HepG2 (cell line): Measurements from ENCODE around the gene TFDP2. TPM values are rescaled to one million over a fixed set of nuclear protein-coding genes. Genes with fewer than 3 reads are reported as not detected.
"Not testable (repeated sequence)": the region's sequence is repeated elsewhere in the genome, so short reads cannot be mapped to it uniquely, and the experiment has no call there.

Experiments used
- ATAC-seq: fragments of 200-7000 bp; cut with Tn5 transposase; 3 replicates; pipeline ENCODE4 v1.9.1; 2020; ENCODE audit warnings: mild to moderate bottlenecking, moderate library complexity
- BruUV-seq: library from RNA; stranded (reverse); fragments of 400-500 nt; replicated peaks from 2 replicates; lab custom pipeline; 2021; lab: Mats Ljungman, UMichigan
- CTCF ChIA-PET: fragments of 300-600 bp; formaldehyde crosslinking; extraction: SDS; loops from one replicate; lab custom pipeline; 2021; ENCODE audit warnings: low total read pairs, inconsistent platforms, low intra/inter-chr PET ratio; lab: Yijun Ruan, JAX
- POLR2A ChIA-PET: fragments of 350-600 bp; sonication (Branson Sonifier 250); formaldehyde crosslinking; loops from one replicate; lab custom pipeline; 2020; ENCODE audit warnings: antibody characterized with exemption, inconsistent platforms; lab: Yijun Ruan, JAX
- DNase-seq: peaks from one replicate; pipeline ENCODE4 v3.0.0-alpha.2; 2015; ENCODE audit warnings: low spot score
- FAIRE-seq: peaks from 3 replicates; lab custom pipeline; 2011; peaks lifted over from hg19 to GRCh38; lab: Jason Lieb, UNC
- H2AFZ ChIP-seq: one replicate; pipeline ENCODE4 v1.6.1; 2011; ENCODE audit warnings: low read length, inconsistent platforms
- H3K27ac ChIP-seq: fragments of 300-600 bp; 3 replicates; pipeline ENCODE4 v1.8.0; 2011; ENCODE audit warnings: mixed run types, mild to moderate bottlenecking, mixed read lengths, low read length, inconsistent platforms; ENCODE audit not compliant: insufficient read depth; ENCODE audit errors: extremely low read length
- H3K27me3 ChIP-seq, 2 experiments: fragments of 200-600 bp in 1 of 2; 2 replicates in 1 of 2; 3 replicates in 1 of 2; pipeline versions ENCODE4 v1.6.0 to v1.8.0; 2011; ENCODE audit warnings: low read length in 2 of 2, mild to moderate bottlenecking in 2 of 2, moderate library complexity in 2 of 2, inconsistent platforms in 1 of 2; ENCODE audit not compliant: insufficient read depth in 2 of 2, control insufficient read depth in 1 of 2
- H3K36me3 ChIP-seq, 2 experiments: fragments of 200-600 bp in 1 of 2; replicated peaks in 1 of 2; 2 replicates in 1 of 2; 3 replicates in 1 of 2; pipeline versions ENCODE4 v1.5.1 to v1.8.0; 2011; ENCODE audit warnings: low read length in 2 of 2, inconsistent platforms in 1 of 2; ENCODE audit not compliant: insufficient read depth in 2 of 2, control insufficient read depth in 1 of 2
- H3K4me1 ChIP-seq: 2 replicates; pipeline ENCODE4 v1.5.1; 2012; ENCODE audit warnings: low read length, inconsistent platforms; ENCODE audit not compliant: insufficient read depth
- H3K4me2 ChIP-seq: 2 replicates; pipeline ENCODE4 v1.6.0; 2011; ENCODE audit warnings: low read depth, low read length, inconsistent platforms
- H3K4me3 ChIP-seq, 3 experiments: fragments of 200-600 bp in 1 of 3; sonication (generic), shearing (Covaris generic) in 1 of 3; replicated peaks in 1 of 3; 2 replicates each; pipeline ENCODE4 v1.5.1; 2011 to 2016; ENCODE audit warnings: low read length in 3 of 3, inconsistent platforms in 2 of 3, low read depth in 2 of 3, mild to moderate bottlenecking in 2 of 3, control low read depth in 1 of 3, mixed read lengths in 1 of 3; ENCODE audit not compliant: insufficient read depth in 1 of 3
- H3K79me2 ChIP-seq: one replicate; pipeline ENCODE4 v1.6.1; 2011; ENCODE audit warnings: low read length, inconsistent platforms; ENCODE audit not compliant: insufficient read depth
- H3K9ac ChIP-seq: 2 replicates; pipeline ENCODE4 v1.6.0; 2011; ENCODE audit warnings: mild to moderate bottlenecking, low read depth, low read length, inconsistent platforms; ENCODE audit not compliant: insufficient read depth
- H3K9me3 ChIP-seq: 2 replicates; pipeline ENCODE4 v1.5.1; 2012; ENCODE audit warnings: mild to moderate bottlenecking, low read length
- H4K20me1 ChIP-seq: 2 replicates; pipeline ENCODE4 v1.6.0; 2011; ENCODE audit warnings: inconsistent platforms, mild to moderate bottlenecking, low read length, moderate library complexity; ENCODE audit not compliant: insufficient read depth
- ARHGAP35 ChIP-seq: sonication (generic); formaldehyde crosslinking; IDR thresholded peaks from 2 replicates; pipeline ENCODE4 v1.9.0; 2022; ENCODE audit warnings: mild to moderate bottlenecking, inconsistent platforms, moderate library complexity, missing genetic modification reagents, borderline replicate concordance
- HES4 ChIP-seq: sonication (generic); formaldehyde crosslinking; IDR thresholded peaks from 2 replicates; pipeline ENCODE4 v1.9.0; 2021; ENCODE audit warnings: mild to moderate bottlenecking, missing genetic modification reagents, borderline replicate concordance
- NFATC3 ChIP-seq: sonication (generic); formaldehyde crosslinking; IDR thresholded peaks from 2 replicates; pipeline ENCODE4 v1.5.1; 2020; ENCODE audit warnings: mild to moderate bottlenecking, missing genetic modification reagents
- YEATS4 ChIP-seq: sonication (generic); formaldehyde crosslinking; IDR thresholded peaks from 2 replicates; pipeline ENCODE4 v1.4.0; 2020; ENCODE audit warnings: missing genetic modification reagents, borderline replicate concordance
- ZFAT ChIP-seq: sonication (generic); formaldehyde crosslinking; conservative IDR thresholded peaks from 2 replicates; pipeline ENCODE4 v1.8.1; 2023; ENCODE audit warnings: missing genetic modification reagents, inconsistent platforms
- ZNF709 ChIP-seq: sonication (generic); formaldehyde crosslinking; IDR thresholded peaks from 2 replicates; pipeline ENCODE4 v1.5.0; 2020; ENCODE audit warnings: mild to moderate bottlenecking, missing genetic modification reagents
- WGBS: methylation state at CpG from one replicate; pipeline ENCODE4 v1.1.6; 2017; ENCODE audit warnings: low lambda C conversion rate; 5-methylcytosine and 5-hydroxymethylcytosine counted together
- in situ Hi-C: cut with HindIII; loops from 2 replicates; pipeline ENCODE4 v1.10.0; 2017; ENCODE audit warnings: low pct_unique_long_range_greater_than_20kb; ENCODE audit not compliant: extremely low pct_ligation_motif_present
- intact Hi-C: fragments of 100-400 bp; cut with micrococcal nuclease; formaldehyde crosslinking; loops from one replicate; pipeline ENCODE4 v1.10.0; 2022; ENCODE audit not compliant: unreplicated experiment
- polyA plus RNA-seq, 8 experiments: library from polyadenylated mRNA; depleted of rRNA in 3 of 8; stranded (reverse) in 7 of 8; unstranded in 1 of 8; fragments of >200 nt; fragmentation: Illumina TruSeq in 4 of 8; extraction: Trizol in 4 of 8; gene quantifications; 2 replicates each; pipeline versions ENCODE4 v1.2.1 to v1.2.3, GENCODE V29; 2011 to 2016; ENCODE audit warnings: low read depth in 4 of 8, missing spikeins in 1 of 8, mixed read lengths in 1 of 8; ENCODE audit not compliant: insufficient read depth in 1 of 8
- total RNA-seq, 5 experiments: library from RNA; depleted of rRNA; stranded (reverse); fragments of >200 nt; fragmentation: Illumina TruSeq; extraction: Trizol; gene quantifications; 2 replicates each; pipeline ENCODE4 v1.2.3, GENCODE V29; 2016; ENCODE audit warnings: low read depth in 1 of 5
- TF ChIP-seq, protein P1 (sequence below): fragments of 450-650 bp; IDR thresholded peaks from 2 replicates; pipeline ENCODE4 v1.6.1; 2016
- TF ChIP-seq, protein P2 (sequence below): sonication (generic); formaldehyde crosslinking; IDR thresholded peaks from 2 replicates; pipeline ENCODE4 v1.5.0; 2020; ENCODE audit warnings: missing genetic modification reagents, mild to moderate bottlenecking, borderline replicate concordance

TFDP2 gene
- total and polyA plus RNA-seq, 2 of the 13 experiments (the other 11 are each of a cell fraction or from before 2014, with no cell fraction given): 17.9 to 37.4 TPM

DNA sequence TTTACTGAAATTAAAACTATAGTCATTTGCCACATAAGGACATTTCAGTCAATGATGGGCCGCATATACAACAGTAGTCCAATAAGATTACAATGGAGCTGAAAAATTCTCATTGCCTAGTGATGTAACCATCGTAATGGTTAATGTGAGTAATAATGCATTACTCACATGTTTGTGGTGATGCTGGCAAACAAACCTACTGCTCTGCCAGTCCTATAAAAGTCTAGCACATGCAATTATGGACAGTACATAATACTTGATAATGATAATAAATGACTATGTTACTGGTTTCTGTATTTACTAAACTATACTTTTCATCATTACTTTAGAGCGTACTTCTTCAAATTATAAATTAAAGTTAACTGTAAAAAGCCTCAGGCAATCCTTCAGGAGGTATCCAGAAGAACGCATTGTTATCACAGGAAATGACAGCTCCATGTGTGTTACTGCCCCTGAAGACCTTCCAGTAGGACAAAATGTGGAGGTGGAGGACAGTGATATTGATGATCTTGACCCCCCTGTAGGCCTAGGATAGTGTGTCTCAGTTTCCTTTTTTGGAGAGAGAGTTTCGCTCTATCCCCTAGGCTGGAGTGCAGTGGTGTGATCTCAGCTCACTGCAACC, 170.2 kb downstream of the TFDP2 start:
- Histone ChIP-seq H3K4me3 (no peak overlapping the region), H3K79me2 (no peaks in the 10 kb centered on the region), H3K9me3 (no peaks in the 10 kb centered on the region), H3K27me3 (no peaks in the 10 kb centered on the region), H3K4me1 (no peaks in the 10 kb centered on the region), H2AFZ (no peak overlapping the region), H3K4me2 (no peak overlapping the region), H3K9ac (no peak overlapping the region), H4K20me1 (no peaks in the 10 kb centered on the region), H3K27ac (no peak overlapping the region), H3K36me3 (peaks cover 0 to 4% of the 10 kb centered on the region in 2 experiments; a peak in 1 of 5 replicates)
- TF ChIP-seq NFATC3 (CRISPR knock-in tag) (no peak), ARHGAP35 (CRISPR knock-in tag) (no peak), YEATS4 (CRISPR knock-in tag) (no peak), HES4 (CRISPR knock-in tag) (no peak), ZFAT (CRISPR knock-in tag) (no peak), ZNF709 (CRISPR knock-in tag) (no peak)
- TF ChIP-seq, protein P1, sequence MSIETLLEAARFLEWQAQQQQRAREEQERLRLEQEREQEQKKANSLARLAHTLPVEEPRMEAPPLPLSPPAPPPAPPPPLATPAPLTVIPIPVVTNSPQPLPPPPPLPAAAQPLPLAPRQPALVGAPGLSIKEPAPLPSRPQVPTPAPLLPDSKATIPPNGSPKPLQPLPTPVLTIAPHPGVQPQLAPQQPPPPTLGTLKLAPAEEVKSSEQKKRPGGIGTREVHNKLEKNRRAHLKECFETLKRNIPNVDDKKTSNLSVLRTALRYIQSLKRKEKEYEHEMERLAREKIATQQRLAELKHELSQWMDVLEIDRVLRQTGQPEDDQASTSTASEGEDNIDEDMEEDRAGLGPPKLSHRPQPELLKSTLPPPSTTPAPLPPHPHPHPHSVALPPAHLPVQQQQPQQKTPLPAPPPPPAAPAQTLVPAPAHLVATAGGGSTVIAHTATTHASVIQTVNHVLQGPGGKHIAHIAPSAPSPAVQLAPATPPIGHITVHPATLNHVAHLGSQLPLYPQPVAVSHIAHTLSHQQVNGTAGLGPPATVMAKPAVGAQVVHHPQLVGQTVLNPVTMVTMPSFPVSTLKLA: no peak
- TF ChIP-seq, protein P2, sequence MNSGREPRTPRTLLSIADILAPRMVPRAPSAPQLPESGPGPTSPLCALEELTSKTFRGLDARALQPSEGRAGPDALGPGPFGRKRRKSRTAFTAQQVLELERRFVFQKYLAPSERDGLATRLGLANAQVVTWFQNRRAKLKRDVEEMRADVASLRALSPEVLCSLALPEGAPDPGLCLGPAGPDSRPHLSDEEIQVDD: no peak
- no peak for FAIRE-seq
- ChIA-PET POLR2A (no interaction called here), CTCF (no interaction called here)
- WGBS: 98% methylated on average over 5 of the region's 5 CpGs
- in situ Hi-C loops (no loop called here), intact Hi-C loops (no loop called here)
- DNase-seq: no peak
- ATAC-seq: no peak
- BruUV-seq: no TSS peak

DNA sequence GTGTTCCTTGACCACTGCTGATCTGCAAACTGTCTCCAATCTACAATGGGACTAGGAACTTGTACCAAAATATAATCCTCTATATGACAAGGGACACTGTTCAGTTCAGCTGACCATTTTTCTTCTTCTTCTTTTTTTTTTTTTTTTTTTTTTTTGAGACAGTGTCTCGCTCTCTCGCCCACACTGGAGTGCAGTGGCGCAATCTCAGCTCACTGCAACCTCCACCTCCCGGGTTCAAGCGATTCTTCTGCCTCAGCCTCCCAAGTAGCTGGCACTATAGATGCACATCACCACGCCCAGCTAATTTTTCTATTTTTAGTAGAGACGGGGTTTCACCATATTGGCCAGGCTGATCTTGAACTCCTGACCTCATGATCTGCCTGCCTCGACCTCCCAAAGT, 174.6 kb downstream of the TFDP2 start:
- intact Hi-C loops, in situ Hi-C loops: not testable (repeated sequence)

More for the DNA sequence above, 174.6 kb downstream of the TFDP2 start:
- H3K9me3 ChIP-seq, ATAC-seq, H3K27me3 ChIP-seq, DNase-seq, H3K9ac ChIP-seq, H3K36me3 ChIP-seq, H3K4me1 ChIP-seq, H3K4me3 ChIP-seq, POLR2A ChIA-PET, H2AFZ ChIP-seq, H3K79me2 ChIP-seq, H3K27ac ChIP-seq, H4K20me1 ChIP-seq, H3K4me2 ChIP-seq, FAIRE-seq, CTCF ChIA-PET, BruUV-seq: not testable (repeated sequence)
- WGBS: 94% methylated on average over 8 of the region's 8 CpGs
